SK-N-SH treated with all-trans-retinoic acid at 6 μM for 48 hours (cell line): Measurements from ENCODE around the gene ANKRD13D.

Experiments used
- ATAC-seq: fragments of 200-7000 bp; cut with Tn5 transposase; 3 replicates; pipeline ENCODE4 v1.9.1; 2020; ENCODE audit warnings: mild to moderate bottlenecking, moderate library complexity
- ARNTL ChIP-seq: fragments of 450-650 bp; formaldehyde crosslinking; IDR thresholded peaks from 2 replicates; pipeline ENCODE4 v1.5.0; 2020; ENCODE audit warnings: low read depth, mild to moderate bottlenecking, moderate library complexity, borderline replicate concordance
- CSDC2 ChIP-seq: fragments of 250-450 bp; sonication (Bioruptor Pico); IDR thresholded peaks from 2 replicates; pipeline ENCODE4 v1.5.0; 2020; ENCODE audit warnings: mild to moderate bottlenecking, moderate library complexity
- ESRRG ChIP-seq: fragments of 250-450 bp; sonication (Bioruptor Pico); IDR thresholded peaks from 2 replicates; pipeline ENCODE4 v1.6.1; 2021; ENCODE audit warnings: mild to moderate bottlenecking
- GLIS3 ChIP-seq: fragments of 250-450 bp; sonication (Bioruptor Pico); IDR thresholded peaks from 2 replicates; pipeline ENCODE4 v1.5.0; 2020; ENCODE audit warnings: mild to moderate bottlenecking, moderate library complexity
- ISL1 ChIP-seq: fragments of 250-450 bp; sonication (Bioruptor Pico); IDR thresholded peaks from 2 replicates; pipeline ENCODE4 v2.1.2; 2022; ENCODE audit warnings: mild to moderate bottlenecking, moderate library complexity
- OSR1 ChIP-seq: fragments of 250-450 bp; sonication (Bioruptor Pico); IDR thresholded peaks from 2 replicates; pipeline ENCODE4 v1.8.0; 2022; ENCODE audit warnings: moderate library complexity, mild to moderate bottlenecking, inconsistent platforms
- PPARA ChIP-seq: fragments of 250-450 bp; sonication (Bioruptor Pico); IDR thresholded peaks from 2 replicates; pipeline ENCODE4 v1.5.0; 2020; ENCODE audit warnings: mild to moderate bottlenecking, borderline replicate concordance
- RARB ChIP-seq: fragments of 250-450 bp; sonication (Bioruptor Pico); IDR thresholded peaks from 2 replicates; pipeline ENCODE4 v1.8.0; 2021; ENCODE audit warnings: mild to moderate bottlenecking, moderate library complexity
- SNAI2 ChIP-seq: fragments of 250-450 bp; sonication (Bioruptor Pico); IDR thresholded peaks from 2 replicates; pipeline ENCODE4 v1.5.0; 2020; ENCODE audit warnings: mild to moderate bottlenecking, moderate library complexity
- TCF4 ChIP-seq: fragments of 250-450 bp; sonication (Bioruptor Pico); IDR thresholded peaks from 2 replicates; pipeline ENCODE4 v1.8.0; 2021; ENCODE audit warnings: mild to moderate bottlenecking, moderate library complexity, borderline replicate concordance
- TOX ChIP-seq: fragments of 250-450 bp; sonication (Bioruptor Pico); IDR thresholded peaks from 2 replicates; pipeline ENCODE4 v1.8.0; 2021; ENCODE audit warnings: mild to moderate bottlenecking, moderate library complexity, borderline replicate concordance
- ZC3H10 ChIP-seq: fragments of 250-450 bp; sonication (Bioruptor Pico); IDR thresholded peaks from 2 replicates; pipeline ENCODE4 v1.5.1; 2021; ENCODE audit warnings: mild to moderate bottlenecking, moderate library complexity
- ZFP3 ChIP-seq: fragments of 250-450 bp; sonication (Bioruptor Pico); IDR thresholded peaks from 2 replicates; pipeline ENCODE4 v1.5.0; 2020; ENCODE audit warnings: mild to moderate bottlenecking, moderate library complexity
- ZFP30 ChIP-seq: fragments of 450-650 bp; formaldehyde crosslinking; IDR thresholded peaks from 2 replicates; pipeline ENCODE4 v1.5.0; 2022; ENCODE audit warnings: mild to moderate bottlenecking, moderate library complexity
- ZNF70 ChIP-seq: fragments of 450-650 bp; formaldehyde crosslinking; IDR thresholded peaks from 2 replicates; pipeline ENCODE4 v1.5.0; 2020; ENCODE audit warnings: mild to moderate bottlenecking, moderate library complexity
- ZNF8 ChIP-seq: fragments of 450-650 bp; formaldehyde crosslinking; IDR thresholded peaks from 2 replicates; pipeline ENCODE4 v1.5.0; 2020; ENCODE audit warnings: mild to moderate bottlenecking, moderate library complexity
- TF ChIP-seq, protein P1 (sequence below): fragments of 250-450 bp; sonication (Bioruptor Pico); IDR thresholded peaks from 2 replicates; pipeline ENCODE4 v1.8.0; 2020; ENCODE audit warnings: mild to moderate bottlenecking, moderate library complexity, borderline replicate concordance
- TF ChIP-seq, protein P2 (sequence below): fragments of 250-450 bp; sonication (Bioruptor Pico); IDR thresholded peaks from 2 replicates; pipeline ENCODE4 v1.8.0; 2021; ENCODE audit warnings: low read depth, mild to moderate bottlenecking, moderate library complexity, borderline replicate concordance
- TF ChIP-seq, protein P3 (sequence below): fragments of 250-450 bp; sonication (Bioruptor Pico); IDR thresholded peaks from 2 replicates; pipeline ENCODE4 v1.5.0; 2020; ENCODE audit warnings: mild to moderate bottlenecking, moderate library complexity
- TF ChIP-seq, protein P4 (sequence below): fragments of 250-450 bp; sonication (Bioruptor Pico); IDR thresholded peaks from 2 replicates; pipeline ENCODE4 v1.5.1; 2021; ENCODE audit warnings: mild to moderate bottlenecking, moderate library complexity
- TF ChIP-seq, protein P5 (sequence below): fragments of 250-450 bp; sonication (Bioruptor Pico); IDR thresholded peaks from 2 replicates; pipeline ENCODE4 v1.5.1; 2020; ENCODE audit warnings: low read depth, mild to moderate bottlenecking, moderate library complexity

Gene ANKRD13D

DNA sequence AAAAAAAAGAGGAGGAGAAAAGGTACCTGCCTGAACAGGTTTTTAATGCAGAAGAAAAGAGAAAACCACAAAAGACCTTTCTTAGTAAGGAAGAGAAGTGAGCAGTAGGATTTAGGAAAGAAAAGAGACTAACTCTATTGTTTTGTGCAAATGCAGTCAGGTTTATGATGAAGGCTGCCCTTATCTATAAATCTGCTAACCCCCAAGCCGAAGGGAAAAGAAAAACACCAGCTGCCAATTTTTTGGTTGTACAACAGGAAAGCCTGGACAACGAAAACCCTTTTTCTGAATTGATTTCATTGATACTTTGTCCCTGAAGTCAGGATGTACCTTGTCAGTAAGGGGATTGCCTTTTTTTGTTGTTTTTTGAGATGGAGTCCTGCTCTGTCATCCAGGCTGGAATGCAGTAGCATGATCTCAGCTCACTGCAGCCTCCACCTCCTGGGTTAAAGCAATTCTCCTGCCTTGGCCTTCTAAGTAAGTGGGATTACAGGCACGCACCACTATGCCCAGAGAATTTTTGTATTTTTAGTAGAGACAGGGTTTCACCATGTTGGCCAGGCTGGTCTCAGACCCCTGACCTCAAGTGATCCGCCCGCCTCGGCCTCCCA, 43.1 kb downstream of the ANKRD13D start:
- ATAC-seq, result no peak
- TF ChIP-seq PPARA (CRISPR knock-in tag) (no peak), ISL1 (CRISPR knock-in tag) (no peak), OSR1 (no peak), ZFP30 (no peak), GLIS3 (CRISPR knock-in tag) (no peak), TOX (CRISPR knock-in tag) (no peak), ARNTL (CRISPR knock-in tag) (no peak), TCF4 (CRISPR knock-in tag) (no peak), CSDC2 (CRISPR knock-in tag) (no peak), ESRRG (CRISPR knock-in tag) (no peak), SNAI2 (CRISPR knock-in tag) (no peak), ZC3H10 (CRISPR knock-in tag) (no peak), ZFP3 (CRISPR knock-in tag) (no peak), ZNF8 (CRISPR knock-in tag) (no peak)
- TF ChIP-seq, protein P1, sequence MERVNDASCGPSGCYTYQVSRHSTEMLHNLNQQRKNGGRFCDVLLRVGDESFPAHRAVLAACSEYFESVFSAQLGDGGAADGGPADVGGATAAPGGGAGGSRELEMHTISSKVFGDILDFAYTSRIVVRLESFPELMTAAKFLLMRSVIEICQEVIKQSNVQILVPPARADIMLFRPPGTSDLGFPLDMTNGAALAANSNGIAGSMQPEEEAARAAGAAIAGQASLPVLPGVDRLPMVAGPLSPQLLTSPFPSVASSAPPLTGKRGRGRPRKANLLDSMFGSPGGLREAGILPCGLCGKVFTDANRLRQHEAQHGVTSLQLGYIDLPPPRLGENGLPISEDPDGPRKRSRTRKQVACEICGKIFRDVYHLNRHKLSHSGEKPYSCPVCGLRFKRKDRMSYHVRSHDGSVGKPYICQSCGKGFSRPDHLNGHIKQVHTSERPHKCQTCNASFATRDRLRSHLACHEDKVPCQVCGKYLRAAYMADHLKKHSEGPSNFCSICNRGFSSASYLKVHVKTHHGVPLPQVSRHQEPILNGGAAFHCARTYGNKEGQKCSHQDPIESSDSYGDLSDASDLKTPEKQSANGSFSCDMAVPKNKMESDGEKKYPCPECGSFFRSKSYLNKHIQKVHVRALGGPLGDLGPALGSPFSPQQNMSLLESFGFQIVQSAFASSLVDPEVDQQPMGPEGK (CRISPR knock-in tag), result no peak
- TF ChIP-seq, protein P2, sequence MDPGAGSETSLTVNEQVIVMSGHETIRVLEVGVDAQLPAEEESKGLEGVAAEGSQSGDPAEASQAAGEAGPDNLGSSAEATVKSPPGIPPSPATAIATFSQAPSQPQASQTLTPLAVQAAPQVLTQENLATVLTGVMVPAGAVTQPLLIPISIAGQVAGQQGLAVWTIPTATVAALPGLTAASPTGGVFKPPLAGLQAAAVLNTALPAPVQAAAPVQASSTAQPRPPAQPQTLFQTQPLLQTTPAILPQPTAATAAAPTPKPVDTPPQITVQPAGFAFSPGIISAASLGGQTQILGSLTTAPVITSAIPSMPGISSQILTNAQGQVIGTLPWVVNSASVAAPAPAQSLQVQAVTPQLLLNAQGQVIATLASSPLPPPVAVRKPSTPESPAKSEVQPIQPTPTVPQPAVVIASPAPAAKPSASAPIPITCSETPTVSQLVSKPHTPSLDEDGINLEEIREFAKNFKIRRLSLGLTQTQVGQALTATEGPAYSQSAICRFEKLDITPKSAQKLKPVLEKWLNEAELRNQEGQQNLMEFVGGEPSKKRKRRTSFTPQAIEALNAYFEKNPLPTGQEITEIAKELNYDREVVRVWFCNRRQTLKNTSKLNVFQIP, result no peak

DNA sequence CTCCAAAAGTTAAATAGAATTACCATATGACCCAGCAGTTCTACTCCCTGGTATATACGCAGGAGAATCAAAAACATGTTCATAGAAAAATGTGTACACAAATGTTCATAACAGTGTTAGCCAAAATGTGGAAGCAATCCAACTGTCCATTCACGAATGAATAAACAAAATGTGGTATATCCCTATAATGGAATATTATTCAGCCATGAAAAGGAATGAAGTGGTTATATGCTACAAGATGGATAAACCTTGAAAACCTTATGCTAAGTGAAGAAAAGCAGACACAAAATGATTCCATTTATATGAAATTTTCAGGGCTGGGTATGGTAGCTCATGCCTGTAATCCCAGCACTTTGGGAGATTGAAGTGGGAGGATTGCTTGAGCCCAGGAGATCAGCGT, 48.2 kb downstream of the ANKRD13D start:
- TF ChIP-seq ZFP30, result no peak
- TF ChIP-seq ZNF8 (CRISPR knock-in tag), result peak; percentile 83

DNA sequence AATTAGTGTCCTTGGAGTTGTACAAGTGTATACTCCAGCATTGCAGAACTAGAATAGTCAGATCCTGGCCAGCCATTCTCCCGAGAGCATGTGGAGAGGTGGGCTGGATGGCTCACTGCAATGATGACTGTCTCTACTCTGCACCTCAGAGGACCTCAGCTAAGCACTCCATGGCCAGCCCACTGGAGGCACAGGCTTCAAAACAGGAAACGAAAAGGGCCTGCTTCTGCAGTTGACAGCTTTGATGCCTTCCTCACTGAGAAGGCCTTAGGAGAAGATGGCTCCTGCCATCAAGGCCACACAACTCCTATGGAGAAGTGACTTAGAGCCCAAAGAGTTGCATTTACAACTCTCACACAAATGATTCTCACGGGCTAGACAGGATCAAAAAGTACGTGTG, 55.2 kb downstream of the ANKRD13D start:
- TF ChIP-seq, protein P3, sequence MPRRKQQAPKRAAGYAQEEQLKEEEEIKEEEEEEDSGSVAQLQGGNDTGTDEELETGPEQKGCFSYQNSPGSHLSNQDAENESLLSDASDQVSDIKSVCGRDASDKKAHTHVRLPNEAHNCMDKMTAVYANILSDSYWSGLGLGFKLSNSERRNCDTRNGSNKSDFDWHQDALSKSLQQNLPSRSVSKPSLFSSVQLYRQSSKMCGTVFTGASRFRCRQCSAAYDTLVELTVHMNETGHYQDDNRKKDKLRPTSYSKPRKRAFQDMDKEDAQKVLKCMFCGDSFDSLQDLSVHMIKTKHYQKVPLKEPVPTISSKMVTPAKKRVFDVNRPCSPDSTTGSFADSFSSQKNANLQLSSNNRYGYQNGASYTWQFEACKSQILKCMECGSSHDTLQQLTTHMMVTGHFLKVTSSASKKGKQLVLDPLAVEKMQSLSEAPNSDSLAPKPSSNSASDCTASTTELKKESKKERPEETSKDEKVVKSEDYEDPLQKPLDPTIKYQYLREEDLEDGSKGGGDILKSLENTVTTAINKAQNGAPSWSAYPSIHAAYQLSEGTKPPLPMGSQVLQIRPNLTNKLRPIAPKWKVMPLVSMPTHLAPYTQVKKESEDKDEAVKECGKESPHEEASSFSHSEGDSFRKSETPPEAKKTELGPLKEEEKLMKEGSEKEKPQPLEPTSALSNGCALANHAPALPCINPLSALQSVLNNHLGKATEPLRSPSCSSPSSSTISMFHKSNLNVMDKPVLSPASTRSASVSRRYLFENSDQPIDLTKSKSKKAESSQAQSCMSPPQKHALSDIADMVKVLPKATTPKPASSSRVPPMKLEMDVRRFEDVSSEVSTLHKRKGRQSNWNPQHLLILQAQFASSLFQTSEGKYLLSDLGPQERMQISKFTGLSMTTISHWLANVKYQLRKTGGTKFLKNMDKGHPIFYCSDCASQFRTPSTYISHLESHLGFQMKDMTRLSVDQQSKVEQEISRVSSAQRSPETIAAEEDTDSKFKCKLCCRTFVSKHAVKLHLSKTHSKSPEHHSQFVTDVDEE (CRISPR knock-in tag), result no peak
- TF ChIP-seq ZFP30 (no peak), CSDC2 (CRISPR knock-in tag) (no peak)
- no peak for ATAC-seq

More for the DNA sequence above, 48.2 kb downstream of the ANKRD13D start:
- no peak for ATAC-seq

DNA sequence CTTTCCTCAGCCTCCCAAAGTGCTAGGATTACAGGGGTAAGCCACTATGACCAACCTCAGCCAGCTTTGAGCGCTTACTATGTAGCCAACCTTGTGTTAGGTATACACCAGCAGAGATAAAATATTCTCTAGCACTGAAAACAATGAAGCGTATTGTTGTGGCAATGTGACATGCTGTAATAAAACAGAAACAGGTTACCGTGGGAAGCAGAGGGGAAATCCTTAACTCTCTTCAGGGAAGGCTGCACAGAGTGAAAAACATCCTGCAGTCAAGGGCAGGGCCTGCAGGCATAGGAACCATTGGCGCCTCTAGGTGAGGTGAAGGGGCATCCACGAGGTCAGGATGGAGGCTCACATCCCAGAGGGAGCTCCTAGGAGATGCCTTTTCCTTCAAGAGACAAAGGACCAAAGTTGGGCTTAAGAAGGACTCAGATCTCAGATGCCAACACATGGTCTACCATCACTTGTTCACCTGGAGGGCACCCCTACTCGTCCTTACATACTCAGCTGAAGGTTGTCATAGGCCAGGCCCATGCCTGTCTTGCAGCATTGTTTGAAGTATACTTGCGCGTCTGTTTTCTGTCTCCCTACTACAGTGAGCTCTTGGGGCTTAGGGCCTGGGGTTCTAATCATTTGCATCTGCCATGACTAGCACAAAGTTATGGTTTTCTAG, 56.3 kb downstream of the ANKRD13D start:
- TF ChIP-seq CSDC2 (CRISPR knock-in tag) (no peak), ZC3H10 (CRISPR knock-in tag) (no peak), GLIS3 (CRISPR knock-in tag) (no peak)
- ATAC-seq, result peak; percentile 44

DNA sequence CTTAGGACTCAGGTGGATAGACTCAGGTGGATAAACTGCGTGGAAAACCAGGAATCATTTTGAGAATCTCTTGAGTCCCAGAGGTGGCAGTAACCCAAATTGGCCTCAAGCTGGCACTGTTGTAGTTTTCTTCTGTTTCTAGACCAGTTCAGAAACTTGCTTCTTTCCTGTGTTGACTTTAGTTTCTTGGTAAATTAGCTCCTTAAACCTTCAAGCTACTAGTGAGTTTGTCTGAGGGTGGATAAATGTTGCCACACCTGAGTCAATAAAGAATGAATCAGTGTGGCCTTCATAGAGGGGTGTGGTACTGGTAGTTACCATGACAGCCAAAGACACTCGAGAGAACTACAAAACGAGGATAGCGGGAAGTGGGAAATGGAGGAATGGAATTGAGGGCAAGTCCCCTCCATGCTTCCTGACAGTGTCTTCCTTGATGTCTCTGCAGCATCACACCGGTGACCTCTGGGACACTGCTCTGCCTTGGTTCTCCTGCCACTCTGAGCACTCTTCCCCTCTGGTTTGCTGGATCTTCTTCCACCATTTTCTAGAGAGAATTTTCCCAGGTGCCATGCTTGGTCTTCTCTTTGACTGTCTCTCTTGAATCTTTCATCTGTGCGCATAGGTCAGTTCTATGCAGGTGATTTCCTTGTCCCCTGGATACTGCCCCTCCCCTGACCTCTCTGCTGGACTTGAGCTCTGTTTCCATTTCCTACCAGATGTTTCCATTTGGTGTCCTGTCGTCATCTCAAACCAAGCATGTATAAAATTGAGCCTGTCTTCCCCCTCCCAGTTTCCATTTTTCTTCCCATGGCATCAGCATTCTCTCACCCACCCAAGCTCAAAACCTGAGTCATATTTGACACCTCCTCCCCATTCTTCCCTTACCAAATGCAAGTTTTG, 57.1 kb downstream of the ANKRD13D start:
- ATAC-seq, result peak; percentile 80
- TF ChIP-seq RARB (CRISPR knock-in tag) (no peak), GLIS3 (CRISPR knock-in tag) (no peak), ARNTL (CRISPR knock-in tag) (no peak), CSDC2 (CRISPR knock-in tag) (no peak), ZFP30 (no peak), ESRRG (CRISPR knock-in tag) (no peak), ZNF70 (CRISPR knock-in tag) (no peak), ZC3H10 (CRISPR knock-in tag) (no peak)
- TF ChIP-seq, protein P4, sequence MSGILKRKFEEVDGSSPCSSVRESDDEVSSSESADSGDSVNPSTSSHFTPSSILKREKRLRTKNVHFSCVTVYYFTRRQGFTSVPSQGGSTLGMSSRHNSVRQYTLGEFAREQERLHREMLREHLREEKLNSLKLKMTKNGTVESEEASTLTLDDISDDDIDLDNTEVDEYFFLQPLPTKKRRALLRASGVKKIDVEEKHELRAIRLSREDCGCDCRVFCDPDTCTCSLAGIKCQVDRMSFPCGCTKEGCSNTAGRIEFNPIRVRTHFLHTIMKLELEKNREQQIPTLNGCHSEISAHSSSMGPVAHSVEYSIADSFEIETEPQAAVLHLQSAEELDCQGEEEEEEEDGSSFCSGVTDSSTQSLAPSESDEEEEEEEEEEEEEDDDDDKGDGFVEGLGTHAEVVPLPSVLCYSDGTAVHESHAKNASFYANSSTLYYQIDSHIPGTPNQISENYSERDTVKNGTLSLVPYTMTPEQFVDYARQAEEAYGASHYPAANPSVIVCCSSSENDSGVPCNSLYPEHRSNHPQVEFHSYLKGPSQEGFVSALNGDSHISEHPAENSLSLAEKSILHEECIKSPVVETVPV (CRISPR knock-in tag), result no peak
- TF ChIP-seq, protein P1 (CRISPR knock-in tag), result no peak
- TF ChIP-seq, protein P5, sequence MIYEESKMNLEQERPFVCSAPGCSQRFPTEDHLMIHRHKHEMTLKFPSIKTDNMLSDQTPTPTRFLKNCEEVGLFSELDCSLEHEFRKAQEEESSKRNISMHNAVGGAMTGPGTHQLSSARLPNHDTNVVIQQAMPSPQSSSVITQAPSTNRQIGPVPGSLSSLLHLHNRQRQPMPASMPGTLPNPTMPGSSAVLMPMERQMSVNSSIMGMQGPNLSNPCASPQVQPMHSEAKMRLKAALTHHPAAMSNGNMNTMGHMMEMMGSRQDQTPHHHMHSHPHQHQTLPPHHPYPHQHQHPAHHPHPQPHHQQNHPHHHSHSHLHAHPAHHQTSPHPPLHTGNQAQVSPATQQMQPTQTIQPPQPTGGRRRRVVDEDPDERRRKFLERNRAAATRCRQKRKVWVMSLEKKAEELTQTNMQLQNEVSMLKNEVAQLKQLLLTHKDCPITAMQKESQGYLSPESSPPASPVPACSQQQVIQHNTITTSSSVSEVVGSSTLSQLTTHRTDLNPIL (CRISPR knock-in tag), result no peak
